Astrocyte (in vitro differentiated cells and primary cell): ENCODE measurements around the gene BANK1. TPM values are rescaled to one million over a fixed set of nuclear protein-coding genes. Genes with fewer than 3 reads are reported as not detected.

Experiments used
- DNase-seq: peaks from one replicate; pipeline ENCODE4 v3.0.0-alpha.2; 2010; ENCODE audit warnings: low read depth
- FAIRE-seq: peaks from 2 replicates; lab custom pipeline; 2011; peaks lifted over from hg19 to GRCh38; lab: Jason Lieb, UNC
- H2AFZ ChIP-seq: 2 replicates; pipeline ENCODE4 v1.6.0; 2012; ENCODE audit warnings: low read depth, low read length, inconsistent platforms
- H3K27ac ChIP-seq: 2 replicates; pipeline ENCODE4 v1.5.1; 2011; ENCODE audit warnings: low read depth, low read length, inconsistent platforms
- H3K27me3 ChIP-seq: 2 replicates; pipeline ENCODE4 v1.6.0; 2011; ENCODE audit warnings: low read length, inconsistent platforms; ENCODE audit not compliant: insufficient read depth
- H3K36me3 ChIP-seq: 2 replicates; pipeline ENCODE4 v1.5.1; 2011; ENCODE audit warnings: low read length, inconsistent platforms; ENCODE audit not compliant: insufficient read depth
- H3K4me1 ChIP-seq: 2 replicates; pipeline ENCODE4 v1.5.1; 2011; ENCODE audit warnings: low read length, inconsistent platforms; ENCODE audit not compliant: insufficient read depth
- H3K4me2 ChIP-seq: 2 replicates; pipeline ENCODE4 v1.6.0; 2012; ENCODE audit warnings: low read length, inconsistent platforms
- H3K4me3 ChIP-seq: 2 replicates; pipeline ENCODE4 v1.5.1; 2011; ENCODE audit warnings: low read depth, mild to moderate bottlenecking, low read length, inconsistent platforms; ENCODE audit not compliant: insufficient read depth
- H3K79me2 ChIP-seq: 2 replicates; pipeline ENCODE4 v1.6.0; 2012; ENCODE audit warnings: mild to moderate bottlenecking, low read length, inconsistent platforms; ENCODE audit not compliant: insufficient read depth
- H3K9ac ChIP-seq: 2 replicates; pipeline ENCODE4 v1.6.0; 2012; ENCODE audit warnings: mild to moderate bottlenecking, low read length, inconsistent platforms
- H3K9me3 ChIP-seq: 2 replicates; pipeline ENCODE4 v1.5.1; 2012; ENCODE audit warnings: low read depth, mild to moderate bottlenecking, low read length, inconsistent platforms; ENCODE audit not compliant: insufficient read depth
- H4K20me1 ChIP-seq: 2 replicates; pipeline ENCODE4 v1.6.0; 2012; ENCODE audit warnings: low read length, inconsistent platforms; ENCODE audit not compliant: insufficient read depth
- H3K27ac Mint-ChIP-seq: one replicate; pipeline ENCODE4 v1.8.0; 2021; ENCODE audit warnings: mild to moderate bottlenecking, mixed read lengths; ENCODE audit not compliant: unreplicated experiment
- H3K27me3 Mint-ChIP-seq: one replicate; pipeline ENCODE4 v1.8.0; 2021; ENCODE audit warnings: low read depth, mixed read lengths; ENCODE audit not compliant: unreplicated experiment
- H3K36me3 Mint-ChIP-seq: one replicate; pipeline ENCODE4 v1.8.0; 2021; ENCODE audit warnings: low read depth, mixed read lengths; ENCODE audit not compliant: unreplicated experiment
- H3K4me1 Mint-ChIP-seq: one replicate; pipeline ENCODE4 v1.8.0; 2021; ENCODE audit warnings: low read depth, mixed read lengths; ENCODE audit not compliant: unreplicated experiment
- H3K4me3 Mint-ChIP-seq: one replicate; pipeline ENCODE4 v1.8.0; 2021; ENCODE audit warnings: mild to moderate bottlenecking, moderate library complexity, mixed read lengths; ENCODE audit not compliant: unreplicated experiment
- H3K9me3 Mint-ChIP-seq: one replicate; pipeline ENCODE4 v1.8.0; 2021; ENCODE audit warnings: mild to moderate bottlenecking, mixed read lengths; ENCODE audit not compliant: unreplicated experiment
- EZH2 ChIP-seq: IDR thresholded peaks from 2 replicates; pipeline ENCODE4 v1.6.1; 2012; ENCODE audit warnings: mild to moderate bottlenecking, low read length, inconsistent platforms; ENCODE audit not compliant: insufficient read depth
- total RNA-seq: library from RNA; stranded (reverse); gene quantifications from 2 replicates; pipeline ENCODE4 v1.2.1, GENCODE V29; 2021
- TF ChIP-seq, protein P1 (sequence below): IDR thresholded peaks from 2 replicates; pipeline ENCODE4 v1.5.1; 2011; ENCODE audit warnings: low read depth, mild to moderate bottlenecking, inconsistent platforms, low read length, moderate library complexity; ENCODE audit not compliant: insufficient read depth

The BANK1 gene
- total RNA-seq, 1 donor from 2014 or later, result 1.3 TPM

DNA sequence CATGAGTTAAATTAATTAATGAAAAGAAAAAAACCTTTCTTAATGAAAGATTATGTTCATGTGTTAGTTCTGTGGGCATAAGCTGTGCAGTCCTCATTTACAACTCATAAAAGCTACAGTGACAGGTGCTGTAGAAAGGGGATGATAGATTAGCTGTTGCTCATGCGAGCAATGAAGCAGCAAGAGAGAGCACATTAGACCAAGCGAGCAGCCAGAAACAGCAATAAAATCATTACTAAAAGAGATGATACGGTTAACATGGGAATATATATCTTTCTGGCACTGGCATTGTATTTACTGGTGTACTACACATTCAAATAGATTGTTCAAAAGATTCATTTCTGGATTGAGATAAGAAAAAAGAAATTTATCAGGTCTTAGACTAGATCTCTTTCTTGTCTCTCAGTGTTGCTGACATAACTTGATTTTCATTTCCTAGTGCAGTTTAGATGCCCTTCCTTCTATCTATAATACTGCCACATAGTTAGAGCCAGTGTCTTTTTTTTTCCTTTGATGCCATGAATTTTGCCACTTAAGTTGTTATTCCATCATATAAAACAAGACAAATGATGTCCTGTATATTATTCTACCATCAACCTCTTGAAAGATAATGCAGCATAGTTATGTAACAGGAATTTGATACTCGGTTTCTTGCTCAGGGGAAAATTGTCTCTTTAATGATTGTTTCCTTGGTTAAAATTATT lies 164.6 kb downstream of the BANK1 start:
- Histone ChIP-seq H4K20me1 (no peaks in the 10 kb centered on the region), H3K9me3 (no peaks in the 10 kb centered on the region), H3K4me3 (no peak overlapping the region), H3K27me3 (no peaks in the 10 kb centered on the region), H3K36me3 (no peaks in the 10 kb centered on the region), H3K79me2 (no peaks in the 10 kb centered on the region), H3K9ac (no peak overlapping the region), H3K27ac (no peak overlapping the region), H2AFZ (no peak overlapping the region), H3K4me2 (no peak overlapping the region), H3K4me1 (peaks cover 12% of the 10 kb centered on the region)
- Mint-ChIP-seq H3K36me3 (no peaks in the 10 kb centered on the region), H3K9me3 (no peaks in the 10 kb centered on the region), H3K4me1 (peaks cover 35% of the 10 kb centered on the region), H3K27me3 (no peaks in the 10 kb centered on the region), H3K4me3 (no peak overlapping the region), H3K27ac (peak overlapping the region; percentile 97)
- TF ChIP-seq EZH2, result no peak
- TF ChIP-seq, protein P1, sequence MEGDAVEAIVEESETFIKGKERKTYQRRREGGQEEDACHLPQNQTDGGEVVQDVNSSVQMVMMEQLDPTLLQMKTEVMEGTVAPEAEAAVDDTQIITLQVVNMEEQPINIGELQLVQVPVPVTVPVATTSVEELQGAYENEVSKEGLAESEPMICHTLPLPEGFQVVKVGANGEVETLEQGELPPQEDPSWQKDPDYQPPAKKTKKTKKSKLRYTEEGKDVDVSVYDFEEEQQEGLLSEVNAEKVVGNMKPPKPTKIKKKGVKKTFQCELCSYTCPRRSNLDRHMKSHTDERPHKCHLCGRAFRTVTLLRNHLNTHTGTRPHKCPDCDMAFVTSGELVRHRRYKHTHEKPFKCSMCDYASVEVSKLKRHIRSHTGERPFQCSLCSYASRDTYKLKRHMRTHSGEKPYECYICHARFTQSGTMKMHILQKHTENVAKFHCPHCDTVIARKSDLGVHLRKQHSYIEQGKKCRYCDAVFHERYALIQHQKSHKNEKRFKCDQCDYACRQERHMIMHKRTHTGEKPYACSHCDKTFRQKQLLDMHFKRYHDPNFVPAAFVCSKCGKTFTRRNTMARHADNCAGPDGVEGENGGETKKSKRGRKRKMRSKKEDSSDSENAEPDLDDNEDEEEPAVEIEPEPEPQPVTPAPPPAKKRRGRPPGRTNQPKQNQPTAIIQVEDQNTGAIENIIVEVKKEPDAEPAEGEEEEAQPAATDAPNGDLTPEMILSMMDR, result no peak
- no peak for FAIRE-seq
- DNase-seq, result peak; percentile 37

DNA sequence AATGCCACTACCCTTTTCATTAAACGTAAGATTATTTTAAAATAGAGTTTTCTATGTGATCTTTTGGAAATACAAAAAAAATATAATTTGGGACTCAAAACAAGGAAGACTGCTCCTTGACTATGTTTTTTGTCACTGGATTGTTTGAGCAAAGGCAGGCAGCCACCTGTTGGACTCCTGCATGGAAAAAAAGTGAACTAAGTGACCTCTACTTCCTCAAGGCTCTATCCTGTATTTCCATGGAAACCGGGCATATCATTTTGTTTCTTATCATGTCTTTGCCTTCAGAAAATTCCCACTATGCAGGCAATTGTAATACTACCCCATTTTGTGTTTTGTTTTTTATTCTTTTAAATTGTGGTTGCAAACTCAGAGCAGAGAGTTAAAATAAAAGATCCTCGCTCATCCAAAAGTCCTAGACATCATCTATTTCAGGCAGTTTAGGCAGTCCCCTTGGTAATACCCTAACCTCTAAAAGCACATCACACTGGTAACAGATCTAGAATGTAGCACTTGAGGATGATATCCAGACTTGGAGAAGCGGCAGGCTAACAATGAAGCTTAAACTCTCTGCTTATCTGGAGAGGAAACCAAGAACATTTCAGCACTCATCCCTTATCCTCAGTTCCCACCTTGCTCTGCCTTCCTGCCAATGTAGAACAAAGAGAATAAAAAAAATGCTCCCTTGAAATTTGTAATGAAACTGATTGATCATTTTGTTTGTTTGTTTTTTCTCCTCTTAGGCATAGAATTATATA lies 165.7 kb downstream of the BANK1 start:
- TF ChIP-seq EZH2, result no peak
- TF ChIP-seq, protein P1, result no peak
- no peak overlapping the region for H3K4me2 ChIP-seq
- no peak for DNase-seq
- peaks cover 3% of the 10 kb centered on the region for H3K9me3 Mint-ChIP-seq
- H3K4me1 ChIP-seq, result peaks cover 12% of the 10 kb centered on the region
- H3K4me1 Mint-ChIP-seq, result peaks cover 43% of the 10 kb centered on the region
- H3K4me3 ChIP-seq, result no peak overlapping the region
- no peaks in the 10 kb centered on the region for H4K20me1 ChIP-seq
- no peak overlapping the region for H2AFZ ChIP-seq
- no peaks in the 10 kb centered on the region for H3K27me3 ChIP-seq
- H3K79me2 ChIP-seq, result no peaks in the 10 kb centered on the region
- no peak overlapping the region for H3K27ac ChIP-seq
- no peak overlapping the region for H3K9ac ChIP-seq
- H3K9me3 ChIP-seq, result no peaks in the 10 kb centered on the region
- no peak overlapping the region for H3K27ac Mint-ChIP-seq
- H3K36me3 Mint-ChIP-seq, result no peaks in the 10 kb centered on the region
- H3K27me3 Mint-ChIP-seq, result no peaks in the 10 kb centered on the region
- no peak overlapping the region for H3K4me3 Mint-ChIP-seq
- no peaks in the 10 kb centered on the region for H3K36me3 ChIP-seq
- no peak for FAIRE-seq
